ENCODE measurements around the gene SEZ6L2. TPM values are rescaled to one million over a fixed set of nuclear protein-coding genes. Genes with fewer than 3 reads are reported as not detected.
"Not testable (repeated sequence)": the region's sequence is repeated elsewhere in the genome, so short reads cannot be mapped to it uniquely, and the experiment has no call there.

Gene SEZ6L2
- total RNA-seq, 1 experiment from 2014 or later: 44.7 TPM

DNA sequence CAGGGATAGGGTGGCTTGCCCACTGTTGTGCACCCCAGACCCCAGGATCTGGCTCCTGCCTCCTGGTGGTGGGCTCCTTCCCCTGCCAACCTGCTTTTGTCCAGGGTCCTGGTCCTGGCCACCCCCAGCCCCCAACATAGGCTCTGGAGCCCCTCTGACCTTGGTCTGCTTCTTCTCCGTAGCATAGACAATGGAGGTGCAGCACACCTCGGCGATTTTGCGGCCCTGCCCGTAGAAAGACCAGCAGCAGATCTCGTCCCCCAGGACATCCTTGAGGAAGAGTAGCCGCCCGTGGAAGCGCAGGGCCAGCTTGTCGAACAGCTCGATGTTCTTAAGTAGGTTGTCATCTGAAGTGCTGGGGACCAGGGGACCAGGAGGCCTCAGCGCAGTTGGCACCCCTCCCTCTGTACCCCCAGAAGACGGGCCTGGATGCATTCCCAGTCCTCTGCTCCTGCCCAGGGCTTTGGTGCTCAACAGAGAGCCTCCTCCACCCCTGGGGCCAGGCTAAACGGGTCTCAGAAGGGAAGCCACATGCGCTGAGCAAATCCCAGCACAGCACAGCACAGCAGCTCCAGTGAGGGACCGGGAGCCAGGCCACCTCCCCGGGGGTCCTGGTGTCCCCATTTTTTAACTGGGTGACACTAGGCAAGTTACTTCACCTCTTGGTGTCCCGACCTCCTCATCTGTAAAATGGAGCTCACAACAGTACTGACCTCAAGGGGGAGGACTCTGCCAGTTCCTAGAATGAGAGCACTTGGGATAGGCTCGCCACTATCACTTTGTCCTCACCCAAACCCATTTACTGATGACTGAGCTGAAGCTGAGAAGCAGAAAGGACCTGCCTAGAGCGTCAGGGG, 11.7 kb upstream of the SEZ6L2 start:
- TF ChIP-seq, protein P1, sequence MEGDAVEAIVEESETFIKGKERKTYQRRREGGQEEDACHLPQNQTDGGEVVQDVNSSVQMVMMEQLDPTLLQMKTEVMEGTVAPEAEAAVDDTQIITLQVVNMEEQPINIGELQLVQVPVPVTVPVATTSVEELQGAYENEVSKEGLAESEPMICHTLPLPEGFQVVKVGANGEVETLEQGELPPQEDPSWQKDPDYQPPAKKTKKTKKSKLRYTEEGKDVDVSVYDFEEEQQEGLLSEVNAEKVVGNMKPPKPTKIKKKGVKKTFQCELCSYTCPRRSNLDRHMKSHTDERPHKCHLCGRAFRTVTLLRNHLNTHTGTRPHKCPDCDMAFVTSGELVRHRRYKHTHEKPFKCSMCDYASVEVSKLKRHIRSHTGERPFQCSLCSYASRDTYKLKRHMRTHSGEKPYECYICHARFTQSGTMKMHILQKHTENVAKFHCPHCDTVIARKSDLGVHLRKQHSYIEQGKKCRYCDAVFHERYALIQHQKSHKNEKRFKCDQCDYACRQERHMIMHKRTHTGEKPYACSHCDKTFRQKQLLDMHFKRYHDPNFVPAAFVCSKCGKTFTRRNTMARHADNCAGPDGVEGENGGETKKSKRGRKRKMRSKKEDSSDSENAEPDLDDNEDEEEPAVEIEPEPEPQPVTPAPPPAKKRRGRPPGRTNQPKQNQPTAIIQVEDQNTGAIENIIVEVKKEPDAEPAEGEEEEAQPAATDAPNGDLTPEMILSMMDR (conservative IDR thresholded peaks at IDR 0.05): 0 out of 3 replicates have a peak, but pooled peaks have one; percentile 10
- H4K91ac ChIP-seq (ENCODE audit: insufficient read length, low read depth, low read length): no peak overlapping the region
- H3K27me3 ChIP-seq (ENCODE audit: insufficient read depth, low read length): no peaks in the 10 kb centered on the region
- H3K9me3 Mint-ChIP-seq: no peaks in the 10 kb centered on the region; a peak in 1 of 5 replicates
- no peak overlapping the region for H4K5ac ChIP-seq (ENCODE audit: insufficient read length, low read depth, low read length)
- H3K4me1 ChIP-seq (ENCODE audit: insufficient read depth, low read length): no peaks in the 10 kb centered on the region
- H3K36me3 Mint-ChIP-seq (ENCODE audit: insufficient read depth in 1 of 3, low read depth in 3 of 3): peaks cover 12 to 27% (median 23%) of the 10 kb centered on the region in 3 experiments
- DNase-seq: no peak
- no peak overlapping the region for H2BK5ac ChIP-seq (ENCODE audit: insufficient read length, low read length)
- H2AK5ac ChIP-seq (ENCODE audit: insufficient read length, low read length): no peak overlapping the region
- H2BK12ac ChIP-seq (ENCODE audit: insufficient read length, low read depth, low read length): no peak overlapping the region
- no peak overlapping the region for H3K4ac ChIP-seq (ENCODE audit: low read depth, low read length)
- WGBS (ENCODE audit: extremely low coverage, insufficient read length, low lambda C conversion rate): no CpG with 5 or more reads among the region's 20 CpGs
- H2AFZ ChIP-seq (ENCODE audit: low read length): no peak overlapping the region
- H3K14ac ChIP-seq (ENCODE audit: insufficient read depth, low read length): no peak overlapping the region
- H3K23me2 ChIP-seq (ENCODE audit: insufficient read length, low read depth, low read length, poor library complexity, severe bottlenecking): no peaks in the 10 kb centered on the region
- H3K4me2 ChIP-seq (ENCODE audit: insufficient read depth, insufficient read length, low read length): no peak overlapping the region
- no peak overlapping the region; a peak in 1 of 5 replicates for H3K4me3 Mint-ChIP-seq
- H3K56ac ChIP-seq (ENCODE audit: insufficient read length, low read depth, low read length): no peak overlapping the region
- H2BK20ac ChIP-seq (ENCODE audit: low read depth, low read length, poor library complexity, severe bottlenecking): no peak overlapping the region
- no peaks in the 10 kb centered on the region for H3K27me3 Mint-ChIP-seq (ENCODE audit: low read depth)
- no peaks in the 10 kb centered on the region for H4K20me1 ChIP-seq (ENCODE audit: control insufficient read depth, insufficient read depth, insufficient read length)
- H3K9ac ChIP-seq (ENCODE audit: extremely low read depth, insufficient read length, low read length): no peak overlapping the region
- H3T11ph ChIP-seq (ENCODE audit: low read length): no peak overlapping the region
- peaks cover 6 to 17% of the 10 kb centered on the region in 2 experiments for H3K4me1 Mint-ChIP-seq
- peak overlapping the region in 1 of 3 experiments; percentile 76; a peak in 3 of 7 replicates for H3K27ac Mint-ChIP-seq
- H3K23ac ChIP-seq (ENCODE audit: insufficient read length, low read depth, low read length): no peak overlapping the region
- H3K27ac ChIP-seq (ENCODE audit: insufficient read length, low read depth, low read length): no peak overlapping the region
- no peak overlapping the region for H2BK15ac ChIP-seq (ENCODE audit: low read depth, low read length)
- H4K8ac ChIP-seq (replicated peaks; ENCODE audit: insufficient read length, low read depth, low read length): no peak overlapping the region
- H3K18ac ChIP-seq (ENCODE audit: insufficient read length, low read depth, low read length): no peak overlapping the region
- H3K79me2 ChIP-seq (ENCODE audit: insufficient read depth, low read length): no peaks in the 10 kb centered on the region
- H3K9me3 ChIP-seq (ENCODE audit: control insufficient read depth, low read depth, low read length): no peaks in the 10 kb centered on the region
- no peak overlapping the region for H2BK120ac ChIP-seq (ENCODE audit: low read depth, low read length, poor library complexity, severe bottlenecking)
- H3K79me1 ChIP-seq (ENCODE audit: insufficient read depth, low read depth, low read length, poor library complexity, severe bottlenecking): no peaks in the 10 kb centered on the region

DNA sequence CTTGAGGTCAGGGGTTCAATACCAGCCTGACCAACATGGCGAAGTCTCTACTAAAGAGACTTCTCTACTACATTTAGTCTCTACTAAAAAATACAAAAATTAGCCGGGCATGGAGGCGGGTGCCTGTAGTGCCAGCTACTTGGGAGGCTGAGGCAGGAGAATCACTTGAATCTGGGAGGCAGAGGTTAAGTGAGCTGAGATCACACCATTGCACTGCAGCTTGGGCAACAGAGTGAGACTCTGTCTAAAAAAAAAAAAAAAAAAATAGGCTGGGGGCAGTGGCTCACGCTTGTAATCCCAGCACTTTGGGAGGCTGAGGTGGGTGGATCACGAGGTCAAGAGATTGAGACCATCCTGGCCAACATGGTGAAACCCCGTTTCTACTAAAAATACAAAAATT, 10.5 kb upstream of the SEZ6L2 start:
- H3K23ac ChIP-seq (ENCODE audit: insufficient read length, low read depth, low read length); H4K20me1 ChIP-seq (ENCODE audit: control insufficient read depth, insufficient read depth, insufficient read length): not testable (repeated sequence)

More for the DNA sequence above, 10.5 kb upstream of the SEZ6L2 start:
- H3K18ac ChIP-seq (ENCODE audit: insufficient read length, low read depth, low read length); H3K56ac ChIP-seq (ENCODE audit: insufficient read length, low read depth, low read length); H4K91ac ChIP-seq (ENCODE audit: insufficient read length, low read depth, low read length); H3K9ac ChIP-seq (ENCODE audit: extremely low read depth, insufficient read length, low read length); H3K4me2 ChIP-seq (ENCODE audit: insufficient read depth, insufficient read length, low read length); H2BK20ac ChIP-seq (ENCODE audit: low read depth, low read length, poor library complexity, severe bottlenecking); H2BK12ac ChIP-seq (ENCODE audit: insufficient read length, low read depth, low read length); DNase-seq; H3K14ac ChIP-seq (ENCODE audit: insufficient read depth, low read length); H3K23me2 ChIP-seq (ENCODE audit: insufficient read length, low read depth, low read length, poor library complexity, severe bottlenecking); H2BK5ac ChIP-seq (ENCODE audit: insufficient read length, low read length); H2BK15ac ChIP-seq (ENCODE audit: low read depth, low read length); H4K8ac ChIP-seq (replicated peaks; ENCODE audit: insufficient read length, low read depth, low read length); H3K27ac ChIP-seq (ENCODE audit: insufficient read length, low read depth, low read length); H3K4me1 ChIP-seq (ENCODE audit: insufficient read depth, low read length); H2AK5ac ChIP-seq (ENCODE audit: insufficient read length, low read length); H3K79me1 ChIP-seq (ENCODE audit: insufficient read depth, low read depth, low read length, poor library complexity, severe bottlenecking); H3K79me2 ChIP-seq (ENCODE audit: insufficient read depth, low read length); H3K27ac Mint-ChIP-seq; H3K27me3 Mint-ChIP-seq (ENCODE audit: low read depth); H3K9me3 ChIP-seq (ENCODE audit: control insufficient read depth, low read depth, low read length); H2BK120ac ChIP-seq (ENCODE audit: low read depth, low read length, poor library complexity, severe bottlenecking); H3K27me3 ChIP-seq (ENCODE audit: insufficient read depth, low read length); H2AFZ ChIP-seq (ENCODE audit: low read length); H3K4ac ChIP-seq (ENCODE audit: low read depth, low read length); H3K9me3 Mint-ChIP-seq; H3K4me3 Mint-ChIP-seq; H4K5ac ChIP-seq (ENCODE audit: insufficient read length, low read depth, low read length); H3T11ph ChIP-seq (ENCODE audit: low read length): not testable (repeated sequence)
- no CpG with 5 or more reads among the region's 6 CpGs for WGBS (ENCODE audit: extremely low coverage, insufficient read length, low lambda C conversion rate)
- peaks cover 13 to 27% (median 22%) of the 10 kb centered on the region in 3 experiments for H3K36me3 Mint-ChIP-seq (ENCODE audit: insufficient read depth in 1 of 3, low read depth in 3 of 3)
- peaks cover 6 to 17% of the 10 kb centered on the region in 2 experiments for H3K4me1 Mint-ChIP-seq

Measured in H9 (cell line).